A673 (cell line): Measurements from ENCODE around the gene CXCR2.

Source experiments
- CTCF ChIP-seq: fragments of 300-800, 200-600 bp; sonication (generic); conservative IDR thresholded peaks from 2 replicates; pipeline ENCODE4 v1.5.1; 2017; ENCODE audit warnings: low read depth, mild to moderate bottlenecking, antibody characterized with exemption, low read length, moderate library complexity, mixed read lengths
- EZH2 ChIP-seq: fragments of 200-600 bp; sonication (generic); IDR thresholded peaks from 2 replicates; pipeline ENCODE4 v1.6.1; 2017; ENCODE audit warnings: borderline replicate concordance, low read depth, mild to moderate bottlenecking, mixed read lengths, antibody characterized with exemption, low read length; ENCODE audit not compliant: poor library complexity, severe bottlenecking

- TF ChIP-seq CTCF, result no peak
- no peak for TF ChIP-seq EZH2
Observed at GRCh38 chr2:218166791-218167190, 41.0 kb downstream of the CXCR2 start, which contains the start of gene CXCR1.
